HG03575 (cell line): Measurements from ENCODE around the gene PRRG1.
"Not testable (repeated sequence)": the region's sequence is repeated elsewhere in the genome, so short reads cannot be mapped to it uniquely, and the experiment has no call there.

Source experiments
- ATAC-seq: cut with Tn5 transposase; IDR thresholded peaks from one replicate; pipeline ENCODE4 v1.9.1; 2021; ENCODE audit not compliant: unreplicated experiment, insufficient number of reproducible peaks, low FRiP score; ENCODE audit errors: extremely low read depth

The PRRG1 gene

DNA sequence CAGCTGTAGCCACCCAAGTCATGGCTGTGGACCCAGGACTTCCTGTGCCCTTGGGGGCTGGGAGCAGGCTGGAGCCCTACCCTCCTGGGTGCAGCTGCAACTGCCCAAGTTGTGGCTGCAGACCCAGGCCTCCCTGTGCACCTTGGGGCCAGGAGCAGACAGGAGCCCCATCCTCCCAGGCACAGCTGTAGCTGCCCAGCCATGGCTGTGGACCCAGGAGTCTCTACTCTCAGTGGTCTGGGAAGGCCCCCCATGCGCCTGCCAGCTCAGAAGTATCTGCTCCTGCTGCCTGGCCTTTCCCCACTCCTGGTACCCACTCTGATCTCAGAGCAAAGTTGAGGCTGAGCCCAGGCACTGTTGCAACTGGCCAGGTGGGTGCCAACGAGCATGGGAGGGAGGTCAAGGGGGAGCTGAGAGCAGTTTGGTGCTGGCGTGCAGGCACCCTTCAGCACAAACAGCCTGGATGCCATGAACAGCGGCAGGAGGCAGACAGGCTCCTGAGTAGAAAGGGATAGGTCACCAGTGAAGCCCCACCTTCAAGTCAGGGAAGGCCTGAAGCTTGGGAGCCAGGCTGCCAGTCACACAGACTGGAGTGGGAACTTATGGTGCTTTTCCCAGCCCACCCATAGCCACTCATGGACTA lies 21.5 kb downstream of the PRRG1 start:
- no peak for ATAC-seq

DNA sequence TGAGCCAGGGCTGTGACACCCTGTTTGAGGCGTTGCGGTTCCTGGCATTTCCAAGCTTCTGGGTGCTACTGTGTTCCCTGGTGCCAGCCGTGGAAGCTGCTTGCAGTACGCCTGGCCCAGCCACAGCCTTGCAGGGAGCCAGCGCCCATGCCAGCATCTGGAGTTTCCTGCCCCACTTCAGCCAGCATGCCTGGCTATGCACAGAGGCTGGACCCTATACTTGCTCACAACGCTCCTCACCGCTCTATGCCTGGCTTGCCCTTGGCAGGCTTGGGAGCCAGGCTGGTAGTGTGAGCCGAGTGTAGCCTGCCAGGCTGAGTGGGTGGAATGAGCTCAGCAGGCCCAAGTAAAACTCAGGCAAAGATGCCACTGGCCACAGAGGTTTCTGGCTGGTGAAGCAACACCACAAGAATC lies 22.4 kb downstream of the PRRG1 start:
- no peak for ATAC-seq

DNA sequence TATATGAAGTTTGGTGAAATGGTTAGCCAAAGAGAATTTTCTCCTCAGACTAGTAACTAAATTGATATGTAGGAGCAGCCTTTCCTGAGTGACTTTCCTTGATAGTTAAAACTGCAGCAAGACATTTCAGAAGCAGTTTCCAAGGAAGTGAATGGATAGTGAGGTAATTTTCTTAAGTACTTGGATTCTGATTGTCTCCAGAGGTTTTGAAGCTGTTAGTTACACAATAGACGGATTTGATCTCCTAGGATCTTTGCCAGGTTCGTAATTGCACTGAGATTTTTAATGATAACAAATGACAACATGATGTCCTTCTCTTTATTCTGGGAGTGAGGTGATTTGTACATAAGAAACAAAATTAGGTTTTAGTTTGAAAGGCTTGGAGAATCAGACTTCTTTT lies 29.2 kb downstream of the PRRG1 start:
- ATAC-seq, result no peak

DNA sequence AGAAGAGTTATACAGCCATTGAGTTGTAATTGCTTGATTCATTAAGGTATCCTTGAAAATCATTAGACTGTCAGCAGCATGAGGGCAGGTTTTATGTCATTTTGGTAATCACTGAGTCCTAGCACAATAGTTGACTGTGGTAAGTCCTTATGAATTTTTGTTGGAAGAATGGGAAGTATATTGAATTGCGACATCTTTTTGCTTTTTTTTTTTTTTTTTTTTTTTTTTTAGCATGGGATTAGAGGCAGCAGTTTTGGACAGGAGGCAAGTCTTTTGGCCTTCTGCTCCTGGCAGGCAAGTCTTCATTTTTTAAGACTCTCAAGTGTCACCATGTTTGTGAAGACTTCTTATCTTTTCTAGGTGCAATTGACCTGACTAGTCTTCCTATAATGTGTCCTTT lies 29.7 kb downstream of the PRRG1 start:
- no peak for ATAC-seq

DNA sequence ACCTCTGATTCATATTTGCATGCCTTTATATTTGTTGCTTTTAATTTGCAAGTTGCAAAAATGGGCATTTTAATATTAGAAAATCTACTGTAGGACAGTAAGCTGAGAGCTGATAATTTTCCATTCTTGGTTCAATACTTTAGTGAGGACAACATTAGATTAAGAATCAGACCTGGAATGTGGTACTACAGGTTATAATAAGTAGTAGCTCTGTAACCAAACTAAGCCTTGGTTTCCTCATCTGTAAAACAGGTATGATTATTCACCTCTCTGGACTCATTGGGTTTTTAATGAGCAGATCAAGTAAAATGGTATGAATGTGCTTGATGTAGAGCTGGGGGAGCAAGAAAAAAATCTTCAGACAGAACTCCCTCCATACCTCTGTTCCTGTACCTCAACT lies 31.1 kb downstream of the PRRG1 start:
- no peak for ATAC-seq

DNA sequence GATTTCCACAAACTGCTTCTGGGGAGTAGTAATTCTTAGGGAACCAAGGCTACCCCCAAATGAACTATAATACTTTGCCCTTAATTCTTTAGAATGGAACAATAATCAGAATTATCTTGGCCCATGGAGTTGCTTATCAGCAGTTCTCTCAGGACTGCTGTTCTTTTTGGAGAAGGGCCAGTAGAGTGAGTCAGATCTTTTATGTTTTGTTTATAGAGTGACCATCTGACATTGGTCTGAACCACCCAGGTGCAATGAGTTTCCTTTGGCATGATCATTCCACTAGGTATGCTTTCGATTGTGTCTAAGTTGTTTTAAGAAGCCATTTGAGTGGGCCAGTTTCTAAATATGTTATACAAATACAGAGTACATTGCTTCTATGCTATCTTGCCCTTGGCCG lies 31.8 kb downstream of the PRRG1 start:
- no peak for ATAC-seq

DNA sequence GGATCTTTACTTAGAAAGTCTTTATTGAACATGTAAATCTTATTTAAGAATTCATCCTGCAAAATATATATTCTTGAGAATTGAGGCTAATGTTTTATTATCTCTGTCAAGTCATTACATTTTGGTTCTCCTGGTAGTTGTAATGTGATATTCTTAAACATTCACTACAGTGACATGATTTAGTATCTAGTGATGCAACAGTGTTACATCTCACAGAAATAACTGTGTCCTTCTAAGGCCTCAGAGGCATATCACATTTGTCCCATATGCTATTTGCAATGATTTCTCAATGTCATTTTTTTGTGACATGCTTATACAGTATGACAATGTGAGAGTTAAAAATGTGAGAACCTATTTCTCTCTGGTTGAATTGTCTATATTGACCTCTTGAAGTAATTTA lies 34.1 kb downstream of the PRRG1 start:
- ATAC-seq, result no peak

DNA sequence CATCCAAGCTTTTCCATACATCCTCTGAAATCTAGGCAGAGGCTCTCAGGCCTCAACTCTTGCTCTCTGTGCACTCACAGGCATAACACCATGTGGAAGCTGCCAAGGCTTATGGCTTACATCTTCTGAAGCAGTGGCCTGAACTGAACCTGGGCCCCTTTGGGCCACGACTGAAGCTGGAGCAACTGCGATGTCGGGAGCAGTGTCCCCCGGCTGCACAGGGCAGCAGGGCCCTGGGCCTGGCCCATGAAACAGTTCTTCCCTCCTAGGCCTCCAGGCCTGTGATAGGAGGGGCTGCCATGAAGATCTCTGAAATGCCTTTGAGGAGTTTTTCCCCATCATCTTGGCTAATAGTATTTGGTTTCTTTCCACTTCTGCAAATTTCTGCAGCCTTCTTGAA lies 39.2 kb downstream of the PRRG1 start:
- ATAC-seq, result no peak

DNA sequence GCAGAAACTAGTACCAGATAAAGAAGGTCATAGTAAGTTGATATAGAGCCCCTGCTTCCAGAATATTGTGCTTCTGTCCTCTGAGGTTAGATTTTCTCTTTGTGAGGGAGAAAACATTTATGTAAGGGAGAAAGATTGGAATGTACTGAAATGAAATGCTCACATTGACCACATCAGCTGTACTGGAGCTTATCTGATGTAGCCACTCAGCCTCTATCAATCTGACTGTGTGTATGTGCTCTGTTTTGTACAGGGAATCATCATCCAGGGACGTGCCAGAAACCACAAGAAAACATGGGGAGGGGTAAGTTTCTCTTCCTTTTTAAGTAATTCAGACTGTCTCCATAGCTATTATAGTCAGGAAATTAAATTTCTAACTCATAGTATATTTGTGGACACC lies 56.8 kb downstream of the PRRG1 start:
- no peak for ATAC-seq

DNA sequence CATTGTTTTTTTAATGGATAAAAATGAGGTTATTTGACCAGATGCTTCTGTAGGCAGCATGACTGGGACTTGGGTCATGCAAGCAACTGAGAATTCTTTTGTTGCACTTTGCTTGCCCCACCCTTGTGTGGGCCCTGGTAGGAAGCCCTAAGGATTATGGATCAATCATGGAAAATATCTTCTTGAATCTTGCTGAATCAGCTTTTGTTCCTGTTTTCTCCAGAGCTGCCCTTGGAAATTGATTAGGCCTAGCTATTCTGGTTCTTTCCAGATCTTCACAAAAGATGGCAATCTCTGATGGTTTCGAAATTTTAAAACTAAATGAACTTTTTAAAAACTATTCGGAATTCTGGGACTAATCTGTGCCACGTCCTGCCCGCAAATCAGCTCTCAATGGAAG lies 58.6 kb downstream of the PRRG1 start:
- no peak for ATAC-seq

DNA sequence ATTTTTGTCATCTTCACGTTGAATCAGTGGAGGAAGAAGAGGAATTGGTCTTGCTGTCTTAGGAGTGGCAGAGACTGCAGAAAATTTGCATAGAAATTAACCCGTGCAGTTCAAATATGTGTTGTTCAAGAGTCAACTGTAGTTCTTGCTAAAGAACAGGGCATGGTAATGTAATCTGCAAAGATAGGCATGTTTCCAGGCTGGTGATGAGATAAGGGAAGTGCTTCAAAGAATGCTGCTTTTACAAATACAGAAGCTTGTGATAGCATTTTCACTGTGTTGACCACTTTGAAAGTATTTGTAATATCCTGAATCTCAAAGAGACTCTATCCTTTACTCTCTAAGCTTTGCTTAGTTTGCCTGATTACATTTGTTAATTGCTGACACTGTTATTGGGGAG lies 60.1 kb downstream of the PRRG1 start:
- ATAC-seq, result no peak

DNA sequence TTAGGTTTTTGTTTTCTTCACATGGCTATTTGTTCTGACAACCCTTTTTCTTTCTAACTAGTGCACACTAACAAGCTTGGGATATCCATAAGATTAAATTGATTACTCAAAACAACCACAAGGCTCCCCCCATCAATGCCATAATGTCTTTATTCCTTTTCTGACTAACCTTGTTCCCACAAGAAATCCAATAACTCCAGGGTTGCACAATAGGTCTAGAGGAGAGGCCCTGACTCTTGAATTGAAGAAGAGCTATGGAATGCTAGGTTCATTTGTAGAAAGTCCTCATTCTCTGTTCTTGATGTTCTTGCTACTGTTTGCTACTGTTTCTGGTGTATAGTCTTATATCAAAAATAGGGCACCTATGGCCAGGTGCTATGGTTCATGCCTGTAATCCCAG lies 71.0 kb downstream of the PRRG1 start:
- ATAC-seq, result no peak

DNA sequence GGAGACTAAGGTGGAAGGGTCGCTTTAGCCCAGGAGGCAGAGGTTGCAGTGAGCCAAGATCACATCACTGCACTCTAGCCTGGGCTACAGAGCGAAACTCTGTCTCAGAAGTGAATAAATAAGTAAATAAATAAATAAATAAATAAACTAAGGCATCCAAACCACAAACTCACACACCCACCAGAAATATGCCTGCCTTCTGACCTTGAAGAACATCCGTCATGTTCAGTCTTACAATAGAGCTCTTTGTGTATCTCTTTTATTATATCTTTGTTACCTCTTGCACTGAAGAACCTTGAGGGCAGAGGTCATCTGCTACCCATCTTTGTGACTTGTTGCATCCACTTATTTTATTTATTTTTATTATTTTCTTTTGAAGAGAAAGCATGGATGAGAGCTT lies 71.6 kb downstream of the PRRG1 start:
- no peak for ATAC-seq

DNA sequence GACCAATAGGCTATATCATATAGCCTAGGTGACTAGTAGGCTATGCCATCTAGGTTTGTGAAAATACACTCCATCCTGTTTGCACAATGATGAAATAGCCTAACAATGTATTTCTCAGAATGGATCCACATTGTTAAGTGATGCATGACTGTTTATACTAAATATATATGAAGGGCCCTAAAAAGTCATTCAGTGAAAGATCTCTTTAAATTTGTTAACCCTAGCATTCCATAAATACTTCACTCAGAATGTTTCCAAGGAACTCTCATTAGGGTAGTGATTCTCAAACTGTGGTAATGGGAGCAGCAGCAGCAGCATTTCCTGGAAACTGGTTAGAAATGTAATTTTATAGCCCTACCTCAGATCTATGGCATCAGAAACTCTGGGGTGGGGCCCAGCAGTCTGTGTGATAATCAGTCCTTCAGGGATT lies 74.9 kb downstream of the PRRG1 start:
- no peak for ATAC-seq

DNA sequence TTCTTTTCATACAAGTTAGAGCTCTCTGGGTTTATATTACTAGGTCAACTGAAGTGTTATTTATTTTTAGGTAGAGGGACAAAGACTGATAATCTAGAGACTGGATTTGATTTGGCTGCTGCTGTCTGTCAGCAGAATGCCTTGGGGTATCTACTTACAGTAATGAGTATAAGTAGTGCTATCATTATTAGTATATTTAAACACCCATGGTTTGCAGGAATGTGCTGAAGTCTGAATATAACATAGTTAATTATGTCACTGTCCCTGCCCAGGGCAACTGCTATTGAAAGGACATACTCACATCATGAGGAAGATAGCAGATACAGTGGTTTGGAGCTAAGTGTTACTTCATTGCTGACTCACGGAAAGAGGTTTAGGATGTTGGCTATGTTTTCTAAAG lies 76.2 kb downstream of the PRRG1 start:
- no peak for ATAC-seq

DNA sequence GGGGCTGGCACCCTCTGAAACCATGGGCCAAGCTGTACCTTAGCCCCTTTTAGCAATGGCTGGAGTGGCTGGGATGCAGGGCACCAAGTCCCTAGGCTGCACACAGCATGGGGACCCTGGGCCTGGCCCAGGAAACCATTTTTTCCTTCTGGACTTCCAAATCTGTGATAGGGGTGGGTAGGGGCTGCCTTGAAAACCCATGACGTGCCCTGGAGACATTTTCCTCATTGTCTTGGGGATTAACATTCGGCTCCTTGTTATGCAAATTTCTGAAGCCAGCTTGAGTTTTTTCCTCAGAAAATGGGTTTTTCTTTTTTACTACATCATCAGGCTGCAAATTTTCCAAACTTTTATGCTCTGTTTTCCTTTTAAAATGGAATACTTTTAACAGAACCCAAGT lies 79.8 kb downstream of the PRRG1 start:
- not testable (repeated sequence) for ATAC-seq

DNA sequence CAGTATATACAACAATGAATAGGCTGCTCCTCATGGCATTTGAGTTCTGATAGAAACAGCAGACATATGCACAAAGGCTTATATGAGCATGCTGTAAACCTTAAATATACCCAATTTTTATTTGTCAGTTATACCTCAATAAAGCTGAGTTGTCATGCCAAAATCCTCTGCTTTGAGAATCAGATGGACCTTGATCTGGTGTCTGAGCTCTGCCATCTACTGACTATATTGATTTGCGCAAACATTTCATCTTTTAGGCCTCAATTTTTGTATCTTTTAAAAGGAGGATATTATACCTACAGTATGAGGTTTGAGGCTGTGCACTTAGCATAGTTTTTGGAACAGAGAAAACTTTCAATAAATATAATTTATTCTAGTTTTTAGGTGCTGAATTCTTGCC lies 85.2 kb downstream of the PRRG1 start:
- no peak for ATAC-seq

DNA sequence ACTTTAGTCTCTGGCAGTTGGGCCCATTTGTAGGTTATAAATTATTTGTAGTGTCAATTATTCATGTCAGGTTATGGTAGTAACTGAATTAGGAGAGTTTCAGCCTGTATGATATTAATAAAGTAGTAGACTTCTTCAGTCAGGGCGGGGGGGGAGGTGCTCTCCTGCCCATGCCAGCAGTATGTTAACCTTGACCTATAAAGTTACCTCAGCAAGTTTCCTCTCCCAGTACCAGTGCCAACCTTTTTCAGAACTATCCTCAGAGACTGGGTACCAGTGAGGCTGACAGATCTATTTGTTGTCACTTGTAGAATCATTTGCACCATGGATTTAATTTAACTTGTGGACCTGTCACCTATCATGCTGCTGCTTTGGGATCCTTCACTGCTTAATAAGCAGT lies 88.0 kb downstream of the PRRG1 start:
- ATAC-seq, result no peak

DNA sequence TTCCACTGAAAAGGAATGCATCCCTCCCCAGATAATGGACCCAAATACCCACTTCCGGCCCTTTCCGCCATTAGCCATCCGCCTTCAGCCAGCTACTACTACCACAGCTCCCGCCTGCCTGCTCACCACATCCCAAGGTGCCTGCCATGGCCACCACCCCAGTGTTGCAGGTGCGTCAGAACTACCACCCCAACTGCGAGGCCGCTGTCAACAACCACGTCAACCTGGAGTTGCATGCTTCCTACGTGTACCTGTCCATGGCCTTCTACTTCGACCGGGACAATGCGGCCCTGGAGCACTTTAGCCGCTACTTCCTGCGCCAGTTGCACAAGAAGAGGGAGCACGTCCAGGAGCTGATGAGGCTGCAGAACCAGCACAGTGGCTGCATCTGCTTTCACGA lies 92.2 kb downstream of the PRRG1 start:
- ATAC-seq, result no peak

DNA sequence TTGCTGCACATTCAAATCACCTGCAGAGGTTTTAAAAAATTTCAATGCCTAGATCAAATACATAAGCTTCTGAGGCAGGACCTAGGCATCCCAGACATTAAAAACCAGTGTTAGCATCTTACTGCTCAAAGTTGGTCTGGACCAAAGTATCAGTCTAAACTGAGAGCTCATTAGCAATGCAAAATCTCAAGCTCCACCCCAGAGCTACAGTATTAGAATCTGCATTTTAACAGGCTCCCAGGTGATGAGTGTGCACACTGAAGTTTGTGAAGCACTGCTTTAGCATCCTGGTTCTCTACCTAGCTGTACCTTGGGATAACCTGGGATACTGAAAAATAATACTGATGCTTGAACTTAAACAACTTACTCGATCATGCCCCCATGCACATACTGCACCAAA lies 96.0 kb downstream of the PRRG1 start:
- ATAC-seq, result no peak

DNA sequence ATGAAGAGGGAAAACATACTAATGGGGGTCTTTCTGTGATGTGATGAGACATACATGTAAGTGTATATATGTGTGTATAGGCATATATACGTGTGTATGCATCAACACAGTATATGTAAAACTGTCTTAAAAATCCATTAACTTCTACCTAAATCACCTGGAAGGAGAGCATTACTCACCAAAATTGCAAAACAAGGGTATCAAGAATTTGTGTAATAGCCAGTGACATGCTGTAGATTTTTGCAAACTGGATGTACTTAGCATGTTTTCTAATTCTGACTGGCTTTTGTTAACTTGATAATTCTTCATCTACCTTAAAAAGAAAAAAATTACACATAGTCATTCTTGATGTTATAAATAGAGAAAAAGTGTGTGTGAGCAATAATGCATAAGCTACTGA lies 104.7 kb downstream of the PRRG1 start:
- no peak for ATAC-seq
